Mesothelial cell of epicardium (in vitro differentiated cells): ENCODE data around the gene ASTN2. TPM values are rescaled to one million over a fixed set of nuclear protein-coding genes. Genes with fewer than 3 reads are reported as not detected.
A peak's percentile ranks its signal among the peaks of the same experiment; 100 is the strongest.
"Not testable (repeated sequence)": the region's sequence is repeated elsewhere in the genome, so short reads cannot be mapped to it uniquely, and the experiment has no call there.

ENCODE experiments used
- DNase-seq, 2 experiments: peaks; one replicate each; pipeline ENCODE4 v3.0.0; 2021; ENCODE audit warnings: low spot score in 2 of 2; ENCODE audit not compliant: unreplicated experiment in 2 of 2
- H3K27ac Mint-ChIP-seq: 2 replicates; pipeline ENCODE4 v1.8.0; 2021; ENCODE audit warnings: mixed read lengths
- H3K27me3 Mint-ChIP-seq: 2 replicates; pipeline ENCODE4 v1.8.0; 2021; ENCODE audit warnings: low read depth, mixed read lengths
- H3K36me3 Mint-ChIP-seq: 2 replicates; pipeline ENCODE4 v1.8.0; 2021; ENCODE audit warnings: mixed read lengths
- H3K4me1 Mint-ChIP-seq: 2 replicates; pipeline ENCODE4 v1.8.0; 2021; ENCODE audit warnings: mixed read lengths
- H3K4me3 Mint-ChIP-seq: 2 replicates; pipeline ENCODE4 v1.8.0; 2021; ENCODE audit warnings: mild to moderate bottlenecking, moderate library complexity, mixed read lengths
- H3K9me3 Mint-ChIP-seq: 2 replicates; pipeline ENCODE4 v1.8.0; 2021; ENCODE audit warnings: mixed read lengths
- CTCF ChIP-seq: fragments of 200-600 bp; sonication (generic); IDR thresholded peaks from one replicate; pipeline ENCODE4 v1.5.0; 2021; ENCODE audit warnings: antibody characterized with exemption; ENCODE audit not compliant: unreplicated experiment
- total RNA-seq: library from RNA; stranded (reverse); gene quantifications from 3 replicates; pipeline ENCODE4 v1.2.1, GENCODE V29; 2021

Gene ASTN2
- total RNA-seq, 1 donor from 2014 or later: 12.2 TPM

GRCh38 chr9:116692616-116693015, 722.2 kb downstream of the ASTN2 start:
- no peak for DNase-seq
- Mint-ChIP-seq H3K9me3 (no peaks in the 10 kb centered on the region), H3K36me3 (peaks cover 8% of the 10 kb centered on the region), H3K4me3 (no peak overlapping the region), H3K27me3 (no peaks in the 10 kb centered on the region), H3K27ac (peak overlapping the region; percentile 25), H3K4me1 (peaks cover 54% of the 10 kb centered on the region)
- no peak for TF ChIP-seq CTCF

- Mint-ChIP-seq H3K9me3 (no peaks in the 10 kb centered on the region), H3K27me3 (no peaks in the 10 kb centered on the region), H3K27ac (no peak overlapping the region), H3K4me3 (no peak overlapping the region), H3K36me3 (peaks cover 5% of the 10 kb centered on the region), H3K4me1 (peaks cover 56% of the 10 kb centered on the region)
- no peak for TF ChIP-seq CTCF
- DNase-seq: no peak
Observed at GRCh38 chr9:116691607-116692006, 723.2 kb downstream of the ASTN2 start.

GRCh38 chr9:116690805-116691204, 724.1 kb downstream of the ASTN2 start:
- H3K4me3 Mint-ChIP-seq: not testable (repeated sequence)
- peaks cover 55% of the 10 kb centered on the region for H3K4me1 Mint-ChIP-seq

GRCh38 chr9:116689486-116690032, 725.3 kb downstream of the ASTN2 start:
- Mint-ChIP-seq H3K27me3 (no peaks in the 10 kb centered on the region), H3K36me3 (peaks cover 2% of the 10 kb centered on the region), H3K4me3 (no peak overlapping the region), H3K9me3 (peaks cover 2% of the 10 kb centered on the region), H3K4me1 (peaks cover 43% of the 10 kb centered on the region), H3K27ac (no peak overlapping the region)
- TF ChIP-seq CTCF: no peak
- no peak for DNase-seq

More at GRCh38 chr9:116690805-116691204, 724.1 kb downstream of the ASTN2 start:
- not testable (repeated sequence) for H3K27ac Mint-ChIP-seq, H3K9me3 Mint-ChIP-seq, H3K36me3 Mint-ChIP-seq, H3K27me3 Mint-ChIP-seq, DNase-seq

GRCh38 chr9:116688806-116689485, 725.9 kb downstream of the ASTN2 start:
- H3K4me3 Mint-ChIP-seq: peak overlapping the region; percentile 78
- H3K27ac Mint-ChIP-seq: no peak overlapping the region

More at GRCh38 chr9:116688806-116689485, 725.9 kb downstream of the ASTN2 start:
- Mint-ChIP-seq H3K4me1 (peaks cover 42% of the 10 kb centered on the region), H3K36me3 (peaks cover 2% of the 10 kb centered on the region), H3K27me3 (no peaks in the 10 kb centered on the region), H3K9me3 (peaks cover 5% of the 10 kb centered on the region)
- TF ChIP-seq CTCF: no peak
- DNase-seq: no peak
